SK-N-SH treated with all-trans-retinoic acid at 6 μM for 48 hours (cell line): ENCODE measurements around the gene ABHD12B.

Source experiments
- ATAC-seq: fragments of 200-7000 bp; cut with Tn5 transposase; 3 replicates; pipeline ENCODE4 v1.9.1; 2020; ENCODE audit warnings: mild to moderate bottlenecking, moderate library complexity
- CSDC2 ChIP-seq: fragments of 250-450 bp; sonication (Bioruptor Pico); IDR thresholded peaks from 2 replicates; pipeline ENCODE4 v1.5.0; 2020; ENCODE audit warnings: mild to moderate bottlenecking, moderate library complexity
- GLIS3 ChIP-seq: fragments of 250-450 bp; sonication (Bioruptor Pico); IDR thresholded peaks from 2 replicates; pipeline ENCODE4 v1.5.0; 2020; ENCODE audit warnings: mild to moderate bottlenecking, moderate library complexity
- OSR1 ChIP-seq: fragments of 250-450 bp; sonication (Bioruptor Pico); IDR thresholded peaks from 2 replicates; pipeline ENCODE4 v1.8.0; 2022; ENCODE audit warnings: moderate library complexity, mild to moderate bottlenecking, inconsistent platforms
- PPARA ChIP-seq: fragments of 250-450 bp; sonication (Bioruptor Pico); IDR thresholded peaks from 2 replicates; pipeline ENCODE4 v1.5.0; 2020; ENCODE audit warnings: mild to moderate bottlenecking, borderline replicate concordance
- RARB ChIP-seq: fragments of 250-450 bp; sonication (Bioruptor Pico); IDR thresholded peaks from 2 replicates; pipeline ENCODE4 v1.8.0; 2021; ENCODE audit warnings: mild to moderate bottlenecking, moderate library complexity
- SNAI2 ChIP-seq: fragments of 250-450 bp; sonication (Bioruptor Pico); IDR thresholded peaks from 2 replicates; pipeline ENCODE4 v1.5.0; 2020; ENCODE audit warnings: mild to moderate bottlenecking, moderate library complexity
- TCF4 ChIP-seq: fragments of 250-450 bp; sonication (Bioruptor Pico); IDR thresholded peaks from 2 replicates; pipeline ENCODE4 v1.8.0; 2021; ENCODE audit warnings: mild to moderate bottlenecking, moderate library complexity, borderline replicate concordance
- TOX ChIP-seq: fragments of 250-450 bp; sonication (Bioruptor Pico); IDR thresholded peaks from 2 replicates; pipeline ENCODE4 v1.8.0; 2021; ENCODE audit warnings: mild to moderate bottlenecking, moderate library complexity, borderline replicate concordance
- ZFP3 ChIP-seq: fragments of 250-450 bp; sonication (Bioruptor Pico); IDR thresholded peaks from 2 replicates; pipeline ENCODE4 v1.5.0; 2020; ENCODE audit warnings: mild to moderate bottlenecking, moderate library complexity
- ZNF565 ChIP-seq: fragments of 450-650 bp; formaldehyde crosslinking; conservative IDR thresholded peaks from 2 replicates; pipeline ENCODE4 v1.5.0; 2020; ENCODE audit warnings: low read depth, mild to moderate bottlenecking, moderate library complexity
- ZNF70 ChIP-seq: fragments of 450-650 bp; formaldehyde crosslinking; IDR thresholded peaks from 2 replicates; pipeline ENCODE4 v1.5.0; 2020; ENCODE audit warnings: mild to moderate bottlenecking, moderate library complexity
- TF ChIP-seq, protein P1 (sequence below): fragments of 250-450 bp; sonication (Bioruptor Pico); IDR thresholded peaks from 2 replicates; pipeline ENCODE4 v1.8.0; 2021; ENCODE audit warnings: low read depth, mild to moderate bottlenecking, moderate library complexity, borderline replicate concordance
- TF ChIP-seq, protein P2 (sequence below): fragments of 250-450 bp; sonication (Bioruptor Pico); IDR thresholded peaks from 2 replicates; pipeline ENCODE4 v1.8.0; 2020; ENCODE audit warnings: mild to moderate bottlenecking, moderate library complexity, borderline replicate concordance
- TF ChIP-seq, protein P3 (sequence below): fragments of 250-450 bp; sonication (Bioruptor Pico); IDR thresholded peaks from 2 replicates; pipeline ENCODE4 v1.5.1; 2020; ENCODE audit warnings: low read depth, mild to moderate bottlenecking, moderate library complexity
- TF ChIP-seq, protein P4 (sequence below): fragments of 250-450 bp; sonication (Bioruptor Pico); IDR thresholded peaks from 2 replicates; pipeline ENCODE4 v1.5.1; 2021; ENCODE audit warnings: mild to moderate bottlenecking, moderate library complexity
- TF ChIP-seq, protein P5 (sequence below): fragments of 250-450 bp; sonication (Bioruptor Pico); IDR thresholded peaks from 2 replicates; pipeline ENCODE4 v1.5.0; 2020; ENCODE audit warnings: mild to moderate bottlenecking, moderate library complexity

The ABHD12B gene

DNA sequence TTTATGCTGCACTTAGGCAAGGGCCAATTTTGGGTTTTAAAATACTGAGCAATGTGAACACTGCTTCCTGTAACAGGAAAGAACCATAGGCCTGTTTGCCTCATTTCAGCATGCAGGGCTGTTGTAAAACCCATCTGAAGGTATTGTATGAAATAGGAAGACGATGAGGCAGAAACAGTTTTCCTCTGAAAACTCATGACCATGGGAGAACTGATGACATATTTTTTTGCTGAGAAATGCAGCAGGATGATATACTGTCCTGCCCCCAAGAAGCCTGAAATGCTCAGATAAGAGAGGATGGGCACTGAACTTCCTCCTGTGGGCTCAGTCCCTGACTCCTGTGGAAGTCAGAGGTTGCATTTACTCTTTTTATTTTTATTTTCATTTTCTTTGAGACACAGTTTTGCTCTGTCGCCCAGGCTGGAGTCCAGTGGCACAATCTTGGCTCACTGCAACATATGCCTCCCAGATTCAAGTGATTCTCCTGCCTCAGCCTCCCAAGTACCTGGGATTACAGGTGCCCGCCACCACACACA, 55.1 kb downstream of the ABHD12B start:
- ATAC-seq, result no peak
- no peak for TF ChIP-seq GLIS3 (CRISPR knock-in tag)
- no peak for TF ChIP-seq TOX (CRISPR knock-in tag)
- no peak for TF ChIP-seq OSR1
- TF ChIP-seq, protein P1, sequence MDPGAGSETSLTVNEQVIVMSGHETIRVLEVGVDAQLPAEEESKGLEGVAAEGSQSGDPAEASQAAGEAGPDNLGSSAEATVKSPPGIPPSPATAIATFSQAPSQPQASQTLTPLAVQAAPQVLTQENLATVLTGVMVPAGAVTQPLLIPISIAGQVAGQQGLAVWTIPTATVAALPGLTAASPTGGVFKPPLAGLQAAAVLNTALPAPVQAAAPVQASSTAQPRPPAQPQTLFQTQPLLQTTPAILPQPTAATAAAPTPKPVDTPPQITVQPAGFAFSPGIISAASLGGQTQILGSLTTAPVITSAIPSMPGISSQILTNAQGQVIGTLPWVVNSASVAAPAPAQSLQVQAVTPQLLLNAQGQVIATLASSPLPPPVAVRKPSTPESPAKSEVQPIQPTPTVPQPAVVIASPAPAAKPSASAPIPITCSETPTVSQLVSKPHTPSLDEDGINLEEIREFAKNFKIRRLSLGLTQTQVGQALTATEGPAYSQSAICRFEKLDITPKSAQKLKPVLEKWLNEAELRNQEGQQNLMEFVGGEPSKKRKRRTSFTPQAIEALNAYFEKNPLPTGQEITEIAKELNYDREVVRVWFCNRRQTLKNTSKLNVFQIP, result no peak
- TF ChIP-seq, protein P2, sequence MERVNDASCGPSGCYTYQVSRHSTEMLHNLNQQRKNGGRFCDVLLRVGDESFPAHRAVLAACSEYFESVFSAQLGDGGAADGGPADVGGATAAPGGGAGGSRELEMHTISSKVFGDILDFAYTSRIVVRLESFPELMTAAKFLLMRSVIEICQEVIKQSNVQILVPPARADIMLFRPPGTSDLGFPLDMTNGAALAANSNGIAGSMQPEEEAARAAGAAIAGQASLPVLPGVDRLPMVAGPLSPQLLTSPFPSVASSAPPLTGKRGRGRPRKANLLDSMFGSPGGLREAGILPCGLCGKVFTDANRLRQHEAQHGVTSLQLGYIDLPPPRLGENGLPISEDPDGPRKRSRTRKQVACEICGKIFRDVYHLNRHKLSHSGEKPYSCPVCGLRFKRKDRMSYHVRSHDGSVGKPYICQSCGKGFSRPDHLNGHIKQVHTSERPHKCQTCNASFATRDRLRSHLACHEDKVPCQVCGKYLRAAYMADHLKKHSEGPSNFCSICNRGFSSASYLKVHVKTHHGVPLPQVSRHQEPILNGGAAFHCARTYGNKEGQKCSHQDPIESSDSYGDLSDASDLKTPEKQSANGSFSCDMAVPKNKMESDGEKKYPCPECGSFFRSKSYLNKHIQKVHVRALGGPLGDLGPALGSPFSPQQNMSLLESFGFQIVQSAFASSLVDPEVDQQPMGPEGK (CRISPR knock-in tag), result no peak
- TF ChIP-seq ZNF565, result no peak
- no peak for TF ChIP-seq TCF4 (CRISPR knock-in tag)
- TF ChIP-seq, protein P3, sequence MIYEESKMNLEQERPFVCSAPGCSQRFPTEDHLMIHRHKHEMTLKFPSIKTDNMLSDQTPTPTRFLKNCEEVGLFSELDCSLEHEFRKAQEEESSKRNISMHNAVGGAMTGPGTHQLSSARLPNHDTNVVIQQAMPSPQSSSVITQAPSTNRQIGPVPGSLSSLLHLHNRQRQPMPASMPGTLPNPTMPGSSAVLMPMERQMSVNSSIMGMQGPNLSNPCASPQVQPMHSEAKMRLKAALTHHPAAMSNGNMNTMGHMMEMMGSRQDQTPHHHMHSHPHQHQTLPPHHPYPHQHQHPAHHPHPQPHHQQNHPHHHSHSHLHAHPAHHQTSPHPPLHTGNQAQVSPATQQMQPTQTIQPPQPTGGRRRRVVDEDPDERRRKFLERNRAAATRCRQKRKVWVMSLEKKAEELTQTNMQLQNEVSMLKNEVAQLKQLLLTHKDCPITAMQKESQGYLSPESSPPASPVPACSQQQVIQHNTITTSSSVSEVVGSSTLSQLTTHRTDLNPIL, result no peak
- TF ChIP-seq, all 23 proteins: peak for 0

DNA sequence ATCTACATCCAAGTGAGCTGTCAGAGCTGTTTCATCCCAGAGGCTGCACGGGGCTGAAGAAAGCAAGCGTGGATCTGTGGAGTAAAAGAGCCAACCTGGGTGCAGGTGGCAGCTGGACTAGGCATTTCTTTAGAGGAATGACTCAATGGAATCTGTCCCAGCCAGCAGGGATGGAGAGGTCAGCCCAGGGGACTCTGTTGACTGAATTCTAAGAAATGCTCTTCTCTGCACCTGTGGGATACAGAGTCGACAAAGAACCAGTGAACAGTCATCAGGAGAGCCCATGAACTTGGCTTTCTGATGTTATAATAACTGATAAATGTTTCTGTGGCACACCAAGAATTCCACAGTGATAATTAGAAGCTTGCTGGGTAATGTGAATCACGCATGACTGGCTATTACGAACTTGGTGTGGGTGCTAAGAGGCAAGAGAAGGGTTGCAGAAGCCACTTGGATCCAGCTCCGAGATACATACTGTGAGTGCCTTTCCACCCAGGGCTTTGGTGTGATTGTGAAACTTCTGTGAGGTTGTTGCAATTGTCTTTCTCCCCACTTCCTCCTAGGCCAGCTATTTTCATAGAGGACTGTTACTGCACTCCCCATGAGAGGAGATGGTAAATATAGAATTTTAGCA, 56.3 kb downstream of the ABHD12B start:
- no peak for ATAC-seq
- TF ChIP-seq ZFP3, result no peak
- TF ChIP-seq, protein P4, sequence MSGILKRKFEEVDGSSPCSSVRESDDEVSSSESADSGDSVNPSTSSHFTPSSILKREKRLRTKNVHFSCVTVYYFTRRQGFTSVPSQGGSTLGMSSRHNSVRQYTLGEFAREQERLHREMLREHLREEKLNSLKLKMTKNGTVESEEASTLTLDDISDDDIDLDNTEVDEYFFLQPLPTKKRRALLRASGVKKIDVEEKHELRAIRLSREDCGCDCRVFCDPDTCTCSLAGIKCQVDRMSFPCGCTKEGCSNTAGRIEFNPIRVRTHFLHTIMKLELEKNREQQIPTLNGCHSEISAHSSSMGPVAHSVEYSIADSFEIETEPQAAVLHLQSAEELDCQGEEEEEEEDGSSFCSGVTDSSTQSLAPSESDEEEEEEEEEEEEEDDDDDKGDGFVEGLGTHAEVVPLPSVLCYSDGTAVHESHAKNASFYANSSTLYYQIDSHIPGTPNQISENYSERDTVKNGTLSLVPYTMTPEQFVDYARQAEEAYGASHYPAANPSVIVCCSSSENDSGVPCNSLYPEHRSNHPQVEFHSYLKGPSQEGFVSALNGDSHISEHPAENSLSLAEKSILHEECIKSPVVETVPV (CRISPR knock-in tag), result no peak
- TF ChIP-seq, protein P5, sequence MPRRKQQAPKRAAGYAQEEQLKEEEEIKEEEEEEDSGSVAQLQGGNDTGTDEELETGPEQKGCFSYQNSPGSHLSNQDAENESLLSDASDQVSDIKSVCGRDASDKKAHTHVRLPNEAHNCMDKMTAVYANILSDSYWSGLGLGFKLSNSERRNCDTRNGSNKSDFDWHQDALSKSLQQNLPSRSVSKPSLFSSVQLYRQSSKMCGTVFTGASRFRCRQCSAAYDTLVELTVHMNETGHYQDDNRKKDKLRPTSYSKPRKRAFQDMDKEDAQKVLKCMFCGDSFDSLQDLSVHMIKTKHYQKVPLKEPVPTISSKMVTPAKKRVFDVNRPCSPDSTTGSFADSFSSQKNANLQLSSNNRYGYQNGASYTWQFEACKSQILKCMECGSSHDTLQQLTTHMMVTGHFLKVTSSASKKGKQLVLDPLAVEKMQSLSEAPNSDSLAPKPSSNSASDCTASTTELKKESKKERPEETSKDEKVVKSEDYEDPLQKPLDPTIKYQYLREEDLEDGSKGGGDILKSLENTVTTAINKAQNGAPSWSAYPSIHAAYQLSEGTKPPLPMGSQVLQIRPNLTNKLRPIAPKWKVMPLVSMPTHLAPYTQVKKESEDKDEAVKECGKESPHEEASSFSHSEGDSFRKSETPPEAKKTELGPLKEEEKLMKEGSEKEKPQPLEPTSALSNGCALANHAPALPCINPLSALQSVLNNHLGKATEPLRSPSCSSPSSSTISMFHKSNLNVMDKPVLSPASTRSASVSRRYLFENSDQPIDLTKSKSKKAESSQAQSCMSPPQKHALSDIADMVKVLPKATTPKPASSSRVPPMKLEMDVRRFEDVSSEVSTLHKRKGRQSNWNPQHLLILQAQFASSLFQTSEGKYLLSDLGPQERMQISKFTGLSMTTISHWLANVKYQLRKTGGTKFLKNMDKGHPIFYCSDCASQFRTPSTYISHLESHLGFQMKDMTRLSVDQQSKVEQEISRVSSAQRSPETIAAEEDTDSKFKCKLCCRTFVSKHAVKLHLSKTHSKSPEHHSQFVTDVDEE (CRISPR knock-in tag), result no peak
- TF ChIP-seq, protein P1, result no peak

DNA sequence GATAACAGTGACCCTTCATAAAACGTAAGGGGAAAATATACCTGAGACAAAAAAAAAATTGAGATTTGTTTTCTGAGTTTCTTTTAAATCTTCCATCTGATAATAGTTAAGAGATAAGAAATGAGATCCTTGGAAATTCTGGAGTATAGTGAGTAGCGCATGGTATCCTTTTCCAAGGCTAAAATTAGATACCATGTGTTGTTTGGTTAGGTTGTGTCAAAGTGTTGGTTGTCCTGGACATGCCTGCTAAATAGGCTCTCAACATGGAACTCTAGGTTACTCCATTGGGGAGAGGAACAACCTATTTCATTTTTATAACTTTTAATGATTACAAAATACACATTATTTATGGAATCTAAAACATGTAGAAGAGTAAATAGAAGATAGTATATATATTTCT, 57.7 kb downstream of the ABHD12B start:
- no peak for ATAC-seq
- TF ChIP-seq CSDC2 (CRISPR knock-in tag), result no peak
- TF ChIP-seq ZNF565, result no peak
- TF ChIP-seq, protein P3, result no peak
- TF ChIP-seq RARB (CRISPR knock-in tag), result no peak

DNA sequence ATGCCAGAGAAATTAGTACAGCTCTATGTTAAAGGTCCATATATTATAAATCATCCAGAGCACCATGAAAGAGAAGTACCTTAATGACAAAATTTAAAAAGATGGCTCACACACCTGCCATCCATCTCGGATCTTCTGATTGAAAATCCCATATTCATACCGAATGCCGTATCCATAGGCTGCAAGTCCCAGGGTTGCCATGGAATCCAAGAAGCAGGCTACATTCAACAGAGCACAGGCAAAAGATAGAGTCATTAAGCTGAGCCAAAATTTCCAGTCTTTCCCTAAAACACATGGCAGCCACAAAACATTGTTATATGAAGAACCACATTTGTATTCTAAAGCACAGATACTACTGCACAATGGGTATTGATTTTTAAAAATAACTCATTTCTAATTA, 59.7 kb downstream of the ABHD12B start:
- ATAC-seq, result no peak
- TF ChIP-seq TCF4 (CRISPR knock-in tag) (no peak), PPARA (no peak), SNAI2 (CRISPR knock-in tag) (no peak), GLIS3 (CRISPR knock-in tag) (no peak), ZNF70 (no peak), ZFP3 (no peak)
- TF ChIP-seq, protein P2 (CRISPR knock-in tag), result no peak
